SK-N-SH (cell line): Measurements from ENCODE around the gene AGBL1. TPM values are rescaled to one million over a fixed set of nuclear protein-coding genes. Genes with fewer than 3 reads are reported as not detected.

Source experiments
- CTCF ChIA-PET: fragments of 300-600, 350-600 bp; formaldehyde crosslinking; extraction: SDS; loops from one replicate; lab custom pipeline; 2021; lab: Yijun Ruan, JAX
- POLR2A ChIA-PET: fragments of 350-600 bp; sonication (Branson Sonifier 250); formaldehyde crosslinking; extraction: SDS; loops from one replicate; lab custom pipeline; 2020; ENCODE audit warnings: antibody characterized with exemption, inconsistent platforms; lab: Yijun Ruan, JAX
- DNase-seq: peaks from one replicate; pipeline ENCODE4 v3.0.0; 2012
- H2AFZ ChIP-seq: fragments of 200-600 bp; sonication (generic); 2 replicates; pipeline ENCODE4 v1.8.1; 2016; ENCODE audit warnings: antibody characterized with exemption, mild to moderate bottlenecking, low read depth
- H3F3A ChIP-seq: fragments of 200-600 bp; sonication (generic); replicated peaks from 2 replicates; pipeline ENCODE3; 2016; ENCODE audit warnings: antibody characterized with exemption, mild to moderate bottlenecking; ENCODE audit not compliant: insufficient read depth
- H3K27ac ChIP-seq, 2 experiments: fragments of 200-500 bp in 1 of 2; fragments of 200-600 bp in 1 of 2; sonication (Bioruptor generic) in 1 of 2; sonication (generic), shearing (Covaris generic) in 1 of 2; 2 replicates each; pipeline versions ENCODE4 v1.5.1 to v1.6.1; 2014 to 2016; ENCODE audit warnings: low read depth in 2 of 2, inconsistent platforms in 1 of 2, low read length in 1 of 2, mild to moderate bottlenecking in 1 of 2, mixed read lengths in 1 of 2
- H3K27me3 ChIP-seq: fragments of 200-600 bp; sonication (generic), shearing (Covaris generic); 2 replicates; pipeline ENCODE4 v1.6.1; 2016; ENCODE audit warnings: mixed run types; ENCODE audit not compliant: insufficient read depth
- H3K36me3 ChIP-seq, 2 experiments: fragments of 200-500 bp in 1 of 2; fragments of 200-600 bp in 1 of 2; sonication (Bioruptor generic) in 1 of 2; sonication (generic) in 1 of 2; replicated peaks in 1 of 2; 2 replicates each; pipeline versions ENCODE3 to v1.5.1; 2014 to 2016; ENCODE audit warnings: low read length in 1 of 2, mild to moderate bottlenecking in 1 of 2; ENCODE audit not compliant: insufficient read depth in 2 of 2, control insufficient read depth in 1 of 2
- H3K4me1 ChIP-seq, 2 experiments: fragments of 200-500 bp in 1 of 2; fragments of 200-600 bp in 1 of 2; sonication (Bioruptor generic) in 1 of 2; sonication (generic), shearing (Covaris generic) in 1 of 2; 2 replicates each; pipeline versions ENCODE4 v1.5.1 to v1.6.1; 2014 to 2016; ENCODE audit warnings: low read depth in 1 of 2, low read length in 1 of 2, mixed run types in 1 of 2; ENCODE audit not compliant: insufficient read depth in 2 of 2, control insufficient read depth in 1 of 2
- H3K4me2 ChIP-seq: fragments of 200-600 bp; sonication (generic), shearing (Covaris generic); 2 replicates; pipeline ENCODE4 v1.6.1; 2017; ENCODE audit warnings: mixed run types
- H3K4me3 ChIP-seq, 2 experiments: fragments of 200-500 bp in 1 of 2; fragments of 200-600 bp in 1 of 2; sonication (Bioruptor generic) in 1 of 2; sonication (generic), shearing (Covaris generic) in 1 of 2; 2 replicates each; pipeline versions ENCODE4 v1.5.1 to v1.8.1; 2014 to 2016; ENCODE audit warnings: low read depth in 2 of 2, inconsistent platforms in 1 of 2, low read length in 1 of 2, mild to moderate bottlenecking in 1 of 2, mixed read lengths in 1 of 2, moderate library complexity in 1 of 2
- H3K79me2 ChIP-seq: fragments of 200-600 bp; sonication (generic); 2 replicates; pipeline ENCODE4 v1.8.1; 2017; ENCODE audit warnings: mild to moderate bottlenecking; ENCODE audit not compliant: insufficient read depth
- H3K9ac ChIP-seq: fragments of 200-600 bp; sonication (generic); 2 replicates; pipeline ENCODE4 v1.6.1; 2017; ENCODE audit warnings: mixed run types
- H3K9me2 ChIP-seq: fragments of 200-600 bp; sonication (generic); 2 replicates; pipeline ENCODE4 v1.6.1; 2017; ENCODE audit warnings: mixed run types
- H3K9me3 ChIP-seq: fragments of 200-600 bp; sonication (generic); 2 replicates; pipeline ENCODE4 v1.6.1; 2017; ENCODE audit warnings: mixed run types, mild to moderate bottlenecking, moderate library complexity
- H4K20me1 ChIP-seq: fragments of 200-600 bp; sonication (generic); 2 replicates; pipeline ENCODE4 v1.6.1; 2017; ENCODE audit warnings: mild to moderate bottlenecking, mixed run types; ENCODE audit not compliant: insufficient read depth
- CHD2 ChIP-seq: fragments of 150-350 bp; IDR thresholded peaks from 2 replicates; pipeline ENCODE4 v1.6.1; 2018; ENCODE audit warnings: low read length; ENCODE audit not compliant: partially characterized antibody
- EP300 ChIP-seq, 2 experiments: IDR thresholded peaks; 2 replicates each; pipeline versions ENCODE4 v1.4.0 to v1.6.1; 2012; ENCODE audit warnings: borderline replicate concordance in 1 of 2, low read depth in 1 of 2, low read length in 1 of 2
- EZH2phosphoT487 ChIP-seq: fragments of 200-600 bp; sonication (generic); IDR thresholded peaks from 2 replicates; pipeline ENCODE4 v1.6.1; 2017; ENCODE audit warnings: low read depth, mixed run types, mild to moderate bottlenecking, antibody characterized with exemption, moderate library complexity, borderline replicate concordance
- FOSL2 ChIP-seq: IDR thresholded peaks from 2 replicates; pipeline ENCODE4 v1.4.0; 2012; ENCODE audit warnings: low read depth, mild to moderate bottlenecking, moderate library complexity, borderline replicate concordance
- GABPA ChIP-seq: IDR thresholded peaks from 2 replicates; pipeline ENCODE4 v1.4.0; 2012; ENCODE audit warnings: low read depth, mild to moderate bottlenecking
- MEF2A ChIP-seq: IDR thresholded peaks from 2 replicates; pipeline ENCODE4 v1.4.0; 2012; ENCODE audit warnings: low read depth, borderline replicate concordance
- NFIC ChIP-seq: IDR thresholded peaks from 2 replicates; pipeline ENCODE4 v1.4.0; 2012; ENCODE audit warnings: borderline replicate concordance
- NRF1 ChIP-seq: IDR thresholded peaks from 2 replicates; pipeline ENCODE4 v1.6.1; 2012; ENCODE audit warnings: low read depth, mild to moderate bottlenecking, low read length
- PBX3 ChIP-seq: IDR thresholded peaks from 2 replicates; pipeline ENCODE4; 2012
- POLR2AphosphoS5 ChIP-seq: IDR thresholded peaks from 2 replicates; pipeline ENCODE4 v1.6.1; 2012; ENCODE audit warnings: low read depth, low read length
- RFX5 ChIP-seq: IDR thresholded peaks from 2 replicates; pipeline ENCODE4 v1.6.1; 2012; ENCODE audit warnings: mild to moderate bottlenecking, improper control_type of control experiment, low read length
- RXRA ChIP-seq: IDR thresholded peaks from 2 replicates; pipeline ENCODE4 v1.4.0; 2012; ENCODE audit warnings: low read depth, mild to moderate bottlenecking, borderline replicate concordance
- SIN3A ChIP-seq: IDR thresholded peaks from 2 replicates; pipeline ENCODE4 v1.6.1; 2012; ENCODE audit warnings: low read depth, mild to moderate bottlenecking, low read length, moderate library complexity, borderline replicate concordance
- SMC3 ChIP-seq: IDR thresholded peaks from 2 replicates; pipeline ENCODE4 v1.6.1; 2012; ENCODE audit warnings: low read depth, low read length, improper control_type of control experiment
- TAF1 ChIP-seq: IDR thresholded peaks from 2 replicates; pipeline ENCODE4 v1.6.1; 2012; ENCODE audit warnings: low read depth, mild to moderate bottlenecking, low read length, moderate library complexity, borderline replicate concordance
- TCF12 ChIP-seq: IDR thresholded peaks from 2 replicates; pipeline ENCODE4 v1.4.0; 2012
- USF1 ChIP-seq: IDR thresholded peaks from 2 replicates; pipeline ENCODE4 v1.4.0; 2012; ENCODE audit warnings: low read depth, borderline replicate concordance
- USF2 ChIP-seq: fragments of 150-350 bp; IDR thresholded peaks from 2 replicates; pipeline ENCODE4 v1.6.1; 2017; ENCODE audit warnings: antibody characterized with exemption, low read length, low read depth, borderline replicate concordance
- YY1 ChIP-seq: IDR thresholded peaks from 2 replicates; pipeline ENCODE4 v1.4.0; 2012; ENCODE audit warnings: low read depth, mild to moderate bottlenecking
- ZBTB33 ChIP-seq: IDR thresholded peaks from 2 replicates; pipeline ENCODE4 v1.4.0; 2012; ENCODE audit warnings: low read depth, borderline replicate concordance
- WGBS: methylation state at CpG from one replicate; pipeline ENCODE4 v1.1.6; 2017; ENCODE audit warnings: low lambda C conversion rate; 5-methylcytosine and 5-hydroxymethylcytosine counted together
- polyA plus RNA-seq, 3 experiments: library from polyadenylated mRNA; depleted of rRNA; stranded (reverse); fragments of >200 nt; gene quantifications; 2 replicates each; pipeline ENCODE4 v1.2.3, GENCODE V29; 2012
- TF ChIP-seq, protein P1 (sequence below): IDR thresholded peaks from 2 replicates; pipeline ENCODE4 v1.4.0; 2012; ENCODE audit warnings: low read depth

AGBL1 gene
- polyA plus RNA-seq, 1 of the 3 experiments (the other 2 are of a cell fraction), result not detected

DNA sequence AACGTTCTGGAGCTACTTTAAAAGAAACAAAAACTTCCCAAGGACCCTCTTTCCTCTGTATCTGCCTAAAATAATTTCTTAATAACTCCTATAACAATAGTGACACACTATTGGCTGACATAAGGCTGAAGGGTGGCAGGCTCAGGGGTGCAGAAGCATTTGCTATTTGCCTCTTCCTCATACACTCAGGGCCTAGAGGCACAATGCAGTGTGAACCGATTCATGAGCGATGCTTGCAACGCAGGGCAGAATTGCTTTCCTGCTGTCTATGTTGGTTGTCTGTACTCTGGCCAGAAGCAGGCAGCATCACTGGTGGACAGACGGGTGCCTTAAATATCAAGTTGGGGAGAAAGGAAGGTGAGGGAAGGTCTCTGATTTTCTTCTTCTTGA lies 157.4 kb downstream of the AGBL1 start:
- Histone ChIP-seq H3K9me2 (no peaks in the 10 kb centered on the region), H3K36me3 (no peaks in the 10 kb centered on the region), H3K4me3 (no peak overlapping the region), H3K9me3 (no peaks in the 10 kb centered on the region), H4K20me1 (no peaks in the 10 kb centered on the region), H3K79me2 (no peaks in the 10 kb centered on the region), H3K27ac (no peak overlapping the region), H3K9ac (no peak overlapping the region), H3K4me1 (peaks cover 0 to 5% of the 10 kb centered on the region in 2 experiments; a peak in 1 of 4 replicates), H3F3A (no peaks in the 10 kb centered on the region), H3K4me2 (no peak overlapping the region), H2AFZ (no peak overlapping the region), H3K27me3 (no peaks in the 10 kb centered on the region)
- WGBS, result 71% methylated on average over 5 of the region's 5 CpGs
- DNase-seq, result no peak
- POLR2A ChIA-PET, result no interaction called here
- CTCF ChIA-PET, result no interaction called here
- no peak for TF ChIP-seq RFX5
- TF ChIP-seq GABPA, result no peak
- TF ChIP-seq NFIC, result no peak
- no peak for TF ChIP-seq USF2
- TF ChIP-seq YY1, result no peak
- TF ChIP-seq, protein P1, sequence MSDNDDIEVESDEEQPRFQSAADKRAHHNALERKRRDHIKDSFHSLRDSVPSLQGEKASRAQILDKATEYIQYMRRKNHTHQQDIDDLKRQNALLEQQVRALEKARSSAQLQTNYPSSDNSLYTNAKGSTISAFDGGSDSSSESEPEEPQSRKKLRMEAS, result no peak
- no peak for TF ChIP-seq NRF1
- no peak for TF ChIP-seq ZBTB33
- no peak for TF ChIP-seq CHD2
- no peak for TF ChIP-seq POLR2AphosphoS5
- no peak for TF ChIP-seq TAF1
- no peak for TF ChIP-seq TCF12
- TF ChIP-seq USF1, result no peak

DNA sequence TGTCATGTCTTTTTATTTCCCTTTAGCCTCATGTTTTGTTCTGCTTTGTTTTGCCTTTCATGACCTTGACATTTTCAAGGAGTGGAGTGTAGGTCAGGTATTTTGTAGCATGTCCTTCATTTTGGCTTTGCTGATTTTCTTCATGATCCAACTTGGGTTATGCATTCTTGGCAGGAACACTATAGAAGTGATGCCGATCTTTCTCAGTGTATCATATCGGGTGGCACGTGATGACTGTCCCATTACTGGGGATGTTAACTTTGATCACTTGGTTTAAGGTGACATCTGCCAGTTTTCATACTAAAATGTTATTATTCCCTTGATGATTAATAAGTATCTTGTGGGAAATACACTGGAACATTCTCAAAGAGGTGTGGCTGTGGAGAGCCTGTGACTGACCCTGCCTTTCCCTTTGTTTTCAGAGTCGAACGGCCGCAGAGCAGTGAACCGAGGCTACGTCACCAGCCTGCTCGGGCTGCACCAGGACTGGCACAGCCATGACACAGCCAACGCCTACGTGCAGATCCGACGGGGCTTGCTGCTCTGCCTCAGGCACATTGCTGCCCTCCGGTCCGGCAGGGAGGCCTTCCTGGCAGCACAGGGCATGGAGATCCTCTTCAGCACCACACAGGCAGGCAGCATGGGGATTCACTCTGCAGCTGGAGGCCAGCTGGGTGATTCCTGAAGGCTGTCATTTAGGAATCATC lies 167.7 kb downstream of the AGBL1 start:
- Histone ChIP-seq H3K4me2 (no peak overlapping the region), H3K27me3 (no peaks in the 10 kb centered on the region), H3F3A (no peaks in the 10 kb centered on the region), H4K20me1 (no peaks in the 10 kb centered on the region), H3K4me1 (no peaks in the 10 kb centered on the region), H3K9me3 (no peaks in the 10 kb centered on the region), H3K36me3 (no peaks in the 10 kb centered on the region), H2AFZ (no peak overlapping the region), H3K9ac (no peak overlapping the region), H3K4me3 (no peak overlapping the region), H3K27ac (no peak overlapping the region), H3K9me2 (no peaks in the 10 kb centered on the region), H3K79me2 (no peaks in the 10 kb centered on the region)
- ChIA-PET CTCF (no interaction called here), POLR2A (no interaction called here)
- WGBS, result 66% methylated on average over 13 of the region's 15 CpGs
- DNase-seq, result no peak
- TF ChIP-seq RXRA (no peak), CHD2 (no peak), EP300 (IDR thresholded peaks at IDR 0.05; ENCODE audit: borderline replicate concordance in 1 of 2, low read depth in 1 of 2, low read length in 1 of 2) (no peak), PBX3 (no peak), EZH2phosphoT487 (no peak), SIN3A (no peak), TAF1 (no peak), GABPA (no peak), FOSL2 (no peak), YY1 (no peak), SMC3 (no peak), MEF2A (no peak), RFX5 (no peak), TCF12 (no peak)
- TF ChIP-seq, protein P1, result no peak
